Transverse colon (tissue), 4 donors: ENCODE data around the gene OLFM2. TPM values are rescaled to one million over a fixed set of nuclear protein-coding genes. Genes with fewer than 3 reads are reported as not detected.

Experiments used
- DNase-seq: peaks from one replicate; pipeline ENCODE4 v3.0.0-alpha.2; 2019
- H3K27ac ChIP-seq, 4 donors: fragments of 200-600 bp; sonication (generic); 2 replicates each; pipeline ENCODE4 v1.5.1; 2016 to 2018; ENCODE audit warnings: inconsistent platforms in 4 of 4
- H3K27me3 ChIP-seq: fragments of 200-600 bp; sonication (generic); 2 replicates; pipeline ENCODE4 v1.5.1; 2017; ENCODE audit warnings: inconsistent platforms
- H3K36me3 ChIP-seq, 4 donors: fragments of 200-600 bp; sonication (generic); 2 replicates each; pipeline ENCODE4 v1.5.1; 2017 to 2019; ENCODE audit warnings: inconsistent platforms in 4 of 4
- H3K4me1 ChIP-seq, 4 donors: fragments of 200-600 bp; sonication (generic); 2 replicates each; pipeline ENCODE4 v1.5.1; 2017 to 2020; ENCODE audit warnings: inconsistent platforms in 4 of 4
- H3K4me3 ChIP-seq, 4 donors: fragments of 200-600 bp; sonication (generic); 1 replicate in 1 of 4; 2 replicates in 3 of 4; pipeline versions ENCODE4 v1.5.1 to v1.6.1; 2017 to 2019; ENCODE audit warnings: inconsistent platforms in 4 of 4
- H3K9me3 ChIP-seq, 2 donors: fragments of 200-600 bp; sonication (generic); 2 replicates each; pipeline ENCODE4 v1.5.1; 2017 to 2019; ENCODE audit warnings: inconsistent platforms in 2 of 2
- EP300 ChIP-seq: sonication (generic); formaldehyde crosslinking; IDR thresholded peaks from one replicate; pipeline ENCODE4 v1.6.1; 2017; ENCODE audit warnings: antibody characterized with exemption, low read depth
- POLR2A ChIP-seq: fragments of 450-650 bp; IDR thresholded peaks from one replicate; pipeline ENCODE4 v1.6.1; 2016; ENCODE audit warnings: antibody characterized with exemption, mild to moderate bottlenecking, moderate library complexity
- POLR2AphosphoS5 ChIP-seq, 3 donors: sonication (generic); formaldehyde crosslinking; IDR thresholded peaks; one replicate each; pipeline ENCODE4 v1.6.1; 2016; ENCODE audit warnings: antibody characterized with exemption in 3 of 3
- WGBS, 2 donors: methylation state at CpG; one replicate each; pipeline ENCODE4 v1.1.5; 2018; ENCODE audit warnings: low coverage in 1 of 2; 5-methylcytosine and 5-hydroxymethylcytosine counted together
- in situ Hi-C, 4 donors: fragments of 200-750 bp; cut with MboI; loops; one replicate each; pipeline versions ENCODE4 v1.15.0 to v1.15.1; 2017; ENCODE audit warnings: low sequenced_read_pairs in 3 of 4, low pct_ligation_motif_present in 1 of 4, low pct_unique_long_range_greater_than_20kb in 1 of 4
- intact Hi-C: fragments of 100-400 bp; cut with DNase I; formaldehyde crosslinking; loops from one replicate; pipeline ENCODE4 v1.15.1; 2023; ENCODE audit warnings: low total_unique reads
- small RNA-seq, 4 donors: library from RNA; depleted of rRNA; stranded (forward); fragments of <200 nt; gene quantifications; one replicate each; pipeline ENCODE3, GENCODE V24; 2016
- total RNA-seq, 4 donors: library from RNA; depleted of rRNA; stranded (reverse); fragments of >200 nt; gene quantifications; one replicate each; pipeline ENCODE4 v1.1.0, GENCODE V29; 2016
- TF ChIP-seq, protein P1 (sequence below), 5 experiments: fragments of 200-600 bp in 3 of 5; fragments of 450-650 bp in 2 of 5; sonication (generic) in 3 of 5; IDR thresholded peaks; 1 replicate in 2 of 5; 2 replicates in 3 of 5; pipeline ENCODE4 v1.5.1; 2016 to 2017; ENCODE audit warnings: antibody characterized with exemption in 5 of 5, inconsistent platforms in 3 of 5, mild to moderate bottlenecking in 2 of 5, moderate library complexity in 1 of 5

The OLFM2 gene
- total RNA-seq, 4 donors from 2014 or later = 2.0 to 2.7 TPM; not detected in 2

DNA sequence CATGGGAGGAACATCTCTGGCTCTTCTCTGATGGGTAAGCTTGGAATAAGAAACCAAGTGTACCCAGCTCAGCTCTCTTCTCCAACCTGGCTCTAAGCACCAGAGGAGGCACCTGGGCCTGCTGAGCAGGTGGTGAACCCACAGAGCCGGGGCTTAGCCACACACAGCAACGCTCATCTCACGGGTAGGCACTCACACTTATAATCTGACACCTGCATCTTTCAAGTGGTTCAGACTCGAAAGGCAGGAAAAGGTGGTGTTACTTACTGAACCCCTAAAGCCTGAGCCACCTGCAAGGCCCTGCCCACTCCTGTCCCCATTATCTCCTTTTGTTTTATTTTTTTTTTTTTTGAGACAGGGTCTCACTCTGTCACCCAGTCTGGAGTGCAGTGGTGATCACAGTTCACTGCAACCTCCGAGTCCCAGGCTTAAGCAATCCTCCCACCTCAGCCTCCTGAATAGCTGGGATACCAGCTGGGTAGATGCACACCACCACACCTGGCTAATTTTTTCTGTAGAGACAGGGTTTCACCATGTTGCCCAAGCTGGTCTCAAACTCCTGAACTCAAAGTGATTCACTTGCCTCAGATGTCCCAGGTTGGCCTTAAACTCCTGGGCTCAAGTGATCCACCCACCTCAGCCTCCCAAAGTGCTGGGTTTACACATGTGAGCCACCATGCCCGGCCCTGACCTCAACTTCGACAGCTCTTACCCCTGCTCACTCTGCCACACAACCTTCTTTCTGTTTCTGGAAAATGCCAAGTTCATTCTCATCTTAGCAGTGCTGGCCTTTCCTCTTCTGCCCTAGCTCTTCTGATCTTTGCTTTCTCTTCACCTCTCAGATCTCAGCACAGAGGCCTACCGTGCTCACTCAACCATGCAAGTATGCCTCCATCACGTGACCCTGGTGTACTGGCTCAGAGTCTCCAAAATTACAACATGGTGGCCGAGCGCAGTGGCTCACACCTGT, 127.2 kb downstream of the OLFM2 start:
- 80 to 88% methylated on average over 3 to 11 of the region's 11 CpGs for WGBS, 2 donors
- TF ChIP-seq POLR2A (no peak), EP300 (no peak), POLR2AphosphoS5 (IDR thresholded peaks at IDR 0.05) (no peak)
- TF ChIP-seq, protein P1, sequence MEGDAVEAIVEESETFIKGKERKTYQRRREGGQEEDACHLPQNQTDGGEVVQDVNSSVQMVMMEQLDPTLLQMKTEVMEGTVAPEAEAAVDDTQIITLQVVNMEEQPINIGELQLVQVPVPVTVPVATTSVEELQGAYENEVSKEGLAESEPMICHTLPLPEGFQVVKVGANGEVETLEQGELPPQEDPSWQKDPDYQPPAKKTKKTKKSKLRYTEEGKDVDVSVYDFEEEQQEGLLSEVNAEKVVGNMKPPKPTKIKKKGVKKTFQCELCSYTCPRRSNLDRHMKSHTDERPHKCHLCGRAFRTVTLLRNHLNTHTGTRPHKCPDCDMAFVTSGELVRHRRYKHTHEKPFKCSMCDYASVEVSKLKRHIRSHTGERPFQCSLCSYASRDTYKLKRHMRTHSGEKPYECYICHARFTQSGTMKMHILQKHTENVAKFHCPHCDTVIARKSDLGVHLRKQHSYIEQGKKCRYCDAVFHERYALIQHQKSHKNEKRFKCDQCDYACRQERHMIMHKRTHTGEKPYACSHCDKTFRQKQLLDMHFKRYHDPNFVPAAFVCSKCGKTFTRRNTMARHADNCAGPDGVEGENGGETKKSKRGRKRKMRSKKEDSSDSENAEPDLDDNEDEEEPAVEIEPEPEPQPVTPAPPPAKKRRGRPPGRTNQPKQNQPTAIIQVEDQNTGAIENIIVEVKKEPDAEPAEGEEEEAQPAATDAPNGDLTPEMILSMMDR (IDR thresholded peaks at IDR 0.05) = no peak
- peaks cover 0 to 40% (median 12%) of the 10 kb centered on the region in 4 donors for H3K36me3 ChIP-seq
- no peaks in the 10 kb centered on the region for H3K27me3 ChIP-seq
- H3K27ac ChIP-seq = no peak overlapping the region
- no peak for DNase-seq
- H3K9me3 ChIP-seq = no peaks in the 10 kb centered on the region
- in situ Hi-C loops = no loop called here
- H3K4me3 ChIP-seq = no peak overlapping the region
- H3K4me1 ChIP-seq = no peaks in the 10 kb centered on the region
- intact Hi-C loops = no loop called here

DNA sequence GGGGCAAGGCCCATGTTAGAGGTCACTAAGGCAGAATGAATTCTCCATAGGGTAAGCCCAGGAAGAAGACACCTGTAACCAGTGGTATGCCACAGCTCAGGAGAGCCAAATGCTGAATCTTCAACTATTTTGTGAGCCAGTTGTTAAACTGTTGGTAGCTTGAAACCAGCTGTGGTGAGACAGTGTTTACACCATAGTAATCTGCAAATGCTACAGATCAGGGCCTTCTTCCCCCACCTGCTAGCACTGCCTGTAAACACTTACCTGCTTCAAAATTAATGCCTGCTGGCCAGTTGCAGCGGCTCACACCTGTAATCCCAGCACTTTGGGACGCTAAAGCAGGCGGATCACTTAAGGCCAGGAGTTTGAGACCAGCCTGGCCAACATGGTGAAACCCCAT, 129.5 kb downstream of the OLFM2 start:
- intact Hi-C loops = no loop called here
- Histone ChIP-seq H3K4me1 (no peaks in the 10 kb centered on the region), H3K4me3 (no peak overlapping the region), H3K27me3 (no peaks in the 10 kb centered on the region), H3K9me3 (no peaks in the 10 kb centered on the region), H3K27ac (no peak overlapping the region), H3K36me3 (peaks cover 0 to 29% (median 12%) of the 10 kb centered on the region in 4 donors)
- TF ChIP-seq EP300 (no peak), POLR2AphosphoS5 (IDR thresholded peaks at IDR 0.05) (no peak), POLR2A (no peak)
- TF ChIP-seq, protein P1 (IDR thresholded peaks at IDR 0.05) = no peak
- in situ Hi-C loops = no loop called here
- WGBS, 2 donors = 88% methylated on average over 3 of the region's 3 CpGs; no CpG with 5 or more reads in 1 of the 2 donors
- DNase-seq = no peak

Small RNAs within 50 kb of the gene (small RNA-seq; reads per million reads assigned to genes)
- 0 reads per million in 4 donors for gene RF00156

Other genes with a start within 250 kb of the OLFM2 start
- 10 to 100 TPM in 3 of 4 donors, 1 to 10 TPM in 1; 10.0 to 18.1 (median 14.2) TPM for gene ZNF846, start 167.8 kb downstream of the OLFM2 start, total RNA-seq
- gene FBXL12, start 117.4 kb downstream of the OLFM2 start, total RNA-seq = 100 to 1,000 TPM in 2 of 4 donors, 10 to 100 TPM in 2; 32.9 to 184 (median 83.1) TPM
- gene UBL5, start 108.6 kb downstream of the OLFM2 start, total RNA-seq = 100 to 1,000 TPM in 3 of 4 donors, 10 to 100 TPM in 1; 61.0 to 563 (median 249) TPM
- gene PIN1, start 101.2 kb downstream of the OLFM2 start, total RNA-seq = 10 to 100 TPM; 22.9 to 82.5 (median 43.7) TPM
- 10 to 100 TPM in 2 of 4 donors, 1 to 10 TPM in 2; 2.5 to 17.7 (median 7.9) TPM for gene COL5A3, start 74.0 kb upstream of the OLFM2 start, total RNA-seq
- gene RDH8, start 77.0 kb upstream of the OLFM2 start, total RNA-seq = not detected
- 10 to 100 TPM; 24.5 to 56.1 (median 39.0) TPM for gene SHFL, start 149.8 kb upstream of the OLFM2 start, total RNA-seq
- gene ANGPTL6, start 166.2 kb upstream of the OLFM2 start, total RNA-seq = 1 to 10 TPM in 1 of 4 donors, under 1 TPM in 2, not detected in 1; 0.32 to 4.5 (median 0.55) TPM
- gene PPAN, start 169.8 kb upstream of the OLFM2 start, total RNA-seq = 10 to 100 TPM; 10.1 to 31.8 (median 21.5) TPM
- 10 to 100 TPM in 1 of 4 donors, 1 to 10 TPM in 2, under 1 TPM in 1; 0.80 to 13.8 (median 6.9) TPM for gene P2RY11, start 175.2 kb upstream of the OLFM2 start, total RNA-seq
- 100 to 1,000 TPM; 169 to 293 (median 198) TPM for gene EIF3G, start 183.4 kb upstream of the OLFM2 start, total RNA-seq